Fibroblast of lung (primary cell): ENCODE measurements around the gene EVX2. TPM values are rescaled to one million over a fixed set of nuclear protein-coding genes. Genes with fewer than 3 reads are reported as not detected.
A peak's percentile ranks its signal among the peaks of the same experiment; 100 is the strongest.

ENCODE experiments used
- DNase-seq, 2 donors: peaks; one replicate each; pipeline versions ENCODE4 v3.0.0 to v3.0.0-alpha.2; 2010; ENCODE audit warnings: low read depth in 2 of 2
- H2AFZ ChIP-seq: 2 replicates; pipeline ENCODE4 v1.5.1; 2012; ENCODE audit warnings: low read length, control low read depth, inconsistent platforms
- H3K27ac ChIP-seq: 2 replicates; pipeline ENCODE4 v1.5.1; 2011; ENCODE audit warnings: low read length, control low read depth; ENCODE audit not compliant: insufficient read depth
- H3K27me3 ChIP-seq: 2 replicates; pipeline ENCODE4 v1.5.1; 2011; ENCODE audit warnings: mild to moderate bottlenecking, low read length; ENCODE audit not compliant: control insufficient read depth, insufficient read depth
- H3K36me3 ChIP-seq: 2 replicates; pipeline ENCODE4 v1.5.1; 2011; ENCODE audit warnings: low read length; ENCODE audit not compliant: control insufficient read depth, insufficient read depth
- H3K4me1 ChIP-seq: 2 replicates; pipeline ENCODE4 v1.5.1; 2011; ENCODE audit warnings: low read length; ENCODE audit not compliant: control insufficient read depth, insufficient read depth; ENCODE audit errors: extremely low read depth
- H3K4me2 ChIP-seq: 2 replicates; pipeline ENCODE4 v1.5.1; 2011; ENCODE audit warnings: low read length, control low read depth; ENCODE audit not compliant: insufficient read depth; ENCODE audit errors: extremely low read depth
- H3K4me3 ChIP-seq, 4 experiments: fragments of 200-600 bp in 1 of 4; sonication (generic) in 1 of 4; replicated peaks in 1 of 4; 2 replicates each; pipeline ENCODE4 v1.5.1; 2011 to 2016; ENCODE audit warnings: low read length in 4 of 4, low read depth in 3 of 4, mild to moderate bottlenecking in 3 of 4, control low read depth in 2 of 4, inconsistent platforms in 1 of 4, mixed read lengths in 1 of 4; ENCODE audit not compliant: insufficient read depth in 1 of 4; ENCODE audit errors: control extremely low read depth in 1 of 4
- H3K79me2 ChIP-seq: 2 replicates; pipeline ENCODE4 v1.5.1; 2012; ENCODE audit warnings: mild to moderate bottlenecking, low read length, inconsistent platforms; ENCODE audit not compliant: control insufficient read depth, insufficient read depth
- H3K9ac ChIP-seq: 2 replicates; pipeline ENCODE4 v1.5.1; 2011; ENCODE audit warnings: mild to moderate bottlenecking, low read length, control low read depth; ENCODE audit not compliant: insufficient read depth
- H3K9me3 ChIP-seq: 2 replicates; pipeline ENCODE4 v1.5.1; 2012; ENCODE audit warnings: low read depth, low read length; ENCODE audit not compliant: control insufficient read depth, insufficient read depth
- H4K20me1 ChIP-seq: 2 replicates; pipeline ENCODE4 v1.5.1; 2011; ENCODE audit warnings: low read length; ENCODE audit not compliant: control insufficient read depth, insufficient read depth; ENCODE audit errors: extremely low read depth
- CTCF ChIP-seq, 2 donors: IDR thresholded peaks in 1 of 2; conservative IDR thresholded peaks in 1 of 2; 1 replicate in 1 of 2; 2 replicates in 1 of 2; pipeline ENCODE4 v1.5.1; 2011 to 2012; ENCODE audit warnings: low read length in 2 of 2, control low read depth in 1 of 2, inconsistent platforms in 1 of 2, low read depth in 1 of 2, mild to moderate bottlenecking in 1 of 2
- EZH2 ChIP-seq: IDR thresholded peaks from 2 replicates; pipeline ENCODE4 v1.5.1; 2012; ENCODE audit warnings: low read length, control low read depth, mild to moderate bottlenecking; ENCODE audit errors: missing control alignments
- polyA plus RNA-seq, 2 donors: library from polyadenylated mRNA; depleted of rRNA in 1 of 2; stranded (reverse) in 1 of 2; unstranded in 1 of 2; fragments of >200 nt; gene quantifications; 2 replicates each; pipeline ENCODE4 v1.2.1, GENCODE V29; 2011 to 2012; ENCODE audit warnings: missing spikeins in 1 of 2
- total RNA-seq: library from RNA; depleted of rRNA; stranded (reverse); fragments of >200 nt; gene quantifications from 2 replicates; pipeline ENCODE4 v1.2.1, GENCODE V29; 2014

Gene EVX2
- total and polyA plus RNA-seq, 2 donors (not counting 1 experiment from before 2014, with no cell fraction given) = not detected

- no peaks in the 10 kb centered on the region for H3K4me1 ChIP-seq
- peak overlapping the region in 2 of 4 experiments; percentile 25 to 36 for H3K4me3 ChIP-seq
- H2AFZ ChIP-seq = no peak overlapping the region
- H3K27ac ChIP-seq = no peak overlapping the region
- H3K9ac ChIP-seq = no peak overlapping the region
- peak overlapping the region; percentile 8 for H3K4me2 ChIP-seq
- H3K9me3 ChIP-seq = no peaks in the 10 kb centered on the region
- no peaks in the 10 kb centered on the region for H4K20me1 ChIP-seq
- peaks cover 20% of the 10 kb centered on the region for H3K27me3 ChIP-seq
- TF ChIP-seq EZH2 (no peak), CTCF (conservative IDR thresholded peaks at IDR 0.05 in 1 of 2, IDR thresholded peaks at IDR 0.05 in 1 of 2; ENCODE audit: low read depth in 1 of 2, low read length in 2 of 2) (no peak)
- no peaks in the 10 kb centered on the region for H3K36me3 ChIP-seq
- no peaks in the 10 kb centered on the region for H3K79me2 ChIP-seq
- DNase-seq = no peak
Observed at GRCh38 chr2:176066645-176067588, 16.8 kb downstream of the EVX2 start.

- H2AFZ ChIP-seq = no peak overlapping the region
- H3K27me3 ChIP-seq = peaks cover 7% of the 10 kb centered on the region
- no peak overlapping the region for H3K9ac ChIP-seq
- no peaks in the 10 kb centered on the region for H3K79me2 ChIP-seq
- no peak overlapping the region for H3K4me3 ChIP-seq
- H3K9me3 ChIP-seq = no peaks in the 10 kb centered on the region
- H4K20me1 ChIP-seq = no peaks in the 10 kb centered on the region
- no peak overlapping the region for H3K4me2 ChIP-seq
- no peak for DNase-seq
- TF ChIP-seq CTCF (conservative IDR thresholded peaks at IDR 0.05 in 1 of 2, IDR thresholded peaks at IDR 0.05 in 1 of 2; ENCODE audit: low read depth in 1 of 2, low read length in 2 of 2) = no peak
- TF ChIP-seq EZH2 = no peak
- H3K36me3 ChIP-seq = no peaks in the 10 kb centered on the region
- H3K27ac ChIP-seq = no peak overlapping the region
- no peaks in the 10 kb centered on the region for H3K4me1 ChIP-seq
Observed at GRCh38 chr2:176063958-176064357, 19.8 kb downstream of the EVX2 start.

GRCh38 chr2:176056406-176056805 lies 27.4 kb downstream of the EVX2 start:
- H3K27ac ChIP-seq = no peak overlapping the region
- H3K79me2 ChIP-seq = no peaks in the 10 kb centered on the region
- H4K20me1 ChIP-seq = no peaks in the 10 kb centered on the region
- no peak for TF ChIP-seq CTCF (conservative IDR thresholded peaks at IDR 0.05 in 1 of 2, IDR thresholded peaks at IDR 0.05 in 1 of 2; ENCODE audit: low read depth in 1 of 2, low read length in 2 of 2)
- no peak for TF ChIP-seq EZH2
- no peak overlapping the region for H2AFZ ChIP-seq
- H3K4me3 ChIP-seq = no peak overlapping the region
- no peaks in the 10 kb centered on the region for H3K4me1 ChIP-seq
- no peaks in the 10 kb centered on the region for H3K36me3 ChIP-seq
- H3K9ac ChIP-seq = no peak overlapping the region
- no peaks in the 10 kb centered on the region for H3K9me3 ChIP-seq
- H3K27me3 ChIP-seq = no peaks in the 10 kb centered on the region
- H3K4me2 ChIP-seq = no peak overlapping the region
- no peak for DNase-seq
